Midbrain (tissue), 1 donor: ENCODE results near the gene OR5C1.
A peak's percentile ranks its signal among the peaks of the same experiment; 100 is the strongest.
"Not testable (repeated sequence)": the region's sequence is repeated elsewhere in the genome, so short reads cannot be mapped to it uniquely, and the experiment has no call there.

Source experiments
- DNase-seq: peaks from one replicate; lab custom pipeline; 2025; lab: John Stamatoyannopoulos, UW

OR5C1 gene

GRCh38 chr9:122810306-122810946 lies 21.7 kb downstream of the OR5C1 start:
- DNase-seq: peak; percentile 85

GRCh38 chr9:122812736-122813135 lies 24.0 kb downstream of the OR5C1 start:
- no peak for DNase-seq

GRCh38 chr9:122814545-122814944 lies 25.8 kb downstream of the OR5C1 start:
- DNase-seq: no peak

- no peak for DNase-seq
Measured at GRCh38 chr9:122815544-122815943, 26.8 kb downstream of the OR5C1 start.

GRCh38 chr9:122816163-122816867 lies 27.6 kb downstream of the OR5C1 start:
- no peak for DNase-seq

GRCh38 chr9:122819326-122819725 lies 30.6 kb downstream of the OR5C1 start:
- no peak for DNase-seq

GRCh38 chr9:122819791-122820489 lies 31.2 kb downstream of the OR5C1 start:
- DNase-seq: no peak

- DNase-seq: no peak
Measured at GRCh38 chr9:122820490-122820845, 31.7 kb downstream of the OR5C1 start.

- no peak for DNase-seq
Measured at GRCh38 chr9:122821278-122821943, 32.7 kb downstream of the OR5C1 start.

- no peak for DNase-seq
Measured at GRCh38 chr9:122822056-122822455, 33.3 kb downstream of the OR5C1 start.

- no peak for DNase-seq
Measured at GRCh38 chr9:122822938-122823337, 34.2 kb downstream of the OR5C1 start.

GRCh38 chr9:122827761-122828093 lies 39.0 kb downstream of the OR5C1 start:
- peak; percentile 58 for DNase-seq

- DNase-seq: not testable (repeated sequence)
Measured at GRCh38 chr9:122828965-122829284, 40.2 kb downstream of the OR5C1 start.

GRCh38 chr9:122832194-122832593 lies 43.5 kb downstream of the OR5C1 start:
- no peak for DNase-seq

GRCh38 chr9:122835313-122835731 lies 46.6 kb downstream of the OR5C1 start:
- DNase-seq: no peak

- no peak for DNase-seq
Measured at GRCh38 chr9:122837266-122837850, 48.6 kb downstream of the OR5C1 start.

- not testable (repeated sequence) for DNase-seq
Measured at GRCh38 chr9:122838441-122838840, 49.7 kb downstream of the OR5C1 start.
